ENCODE results near the gene IL17RC.

DNA sequence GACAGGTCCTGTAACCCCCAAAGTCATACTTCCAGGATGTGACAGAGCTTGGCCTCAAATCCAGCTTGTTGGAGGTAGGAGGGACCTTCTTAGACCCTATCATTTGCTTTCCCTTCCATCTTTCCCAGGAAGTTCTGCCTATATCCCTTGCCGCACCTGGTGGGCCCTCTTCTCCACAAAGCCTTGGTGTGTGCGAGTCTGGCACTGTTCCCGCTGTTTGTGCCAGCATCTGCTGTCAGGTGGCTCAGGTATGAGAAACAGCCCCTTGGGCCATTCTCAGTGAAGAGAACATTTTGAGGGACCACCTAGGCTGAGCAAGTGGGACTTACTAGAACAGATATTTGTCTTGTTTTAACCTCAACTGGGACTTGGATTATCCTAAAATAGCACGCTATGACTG, 13.0 kb upstream of the IL17RC start:
- TF ChIP-seq, protein P1, sequence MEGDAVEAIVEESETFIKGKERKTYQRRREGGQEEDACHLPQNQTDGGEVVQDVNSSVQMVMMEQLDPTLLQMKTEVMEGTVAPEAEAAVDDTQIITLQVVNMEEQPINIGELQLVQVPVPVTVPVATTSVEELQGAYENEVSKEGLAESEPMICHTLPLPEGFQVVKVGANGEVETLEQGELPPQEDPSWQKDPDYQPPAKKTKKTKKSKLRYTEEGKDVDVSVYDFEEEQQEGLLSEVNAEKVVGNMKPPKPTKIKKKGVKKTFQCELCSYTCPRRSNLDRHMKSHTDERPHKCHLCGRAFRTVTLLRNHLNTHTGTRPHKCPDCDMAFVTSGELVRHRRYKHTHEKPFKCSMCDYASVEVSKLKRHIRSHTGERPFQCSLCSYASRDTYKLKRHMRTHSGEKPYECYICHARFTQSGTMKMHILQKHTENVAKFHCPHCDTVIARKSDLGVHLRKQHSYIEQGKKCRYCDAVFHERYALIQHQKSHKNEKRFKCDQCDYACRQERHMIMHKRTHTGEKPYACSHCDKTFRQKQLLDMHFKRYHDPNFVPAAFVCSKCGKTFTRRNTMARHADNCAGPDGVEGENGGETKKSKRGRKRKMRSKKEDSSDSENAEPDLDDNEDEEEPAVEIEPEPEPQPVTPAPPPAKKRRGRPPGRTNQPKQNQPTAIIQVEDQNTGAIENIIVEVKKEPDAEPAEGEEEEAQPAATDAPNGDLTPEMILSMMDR (IDR thresholded peaks at IDR 0.05; ENCODE audit: extremely low read depth in 1 of 2, insufficient read depth in 1 of 2, low read depth in 1 of 2, low read length in 2 of 2): no peak
- TF ChIP-seq POLR2AphosphoS5 (IDR thresholded peaks at IDR 0.05; ENCODE audit: insufficient read depth, low read depth, low read length): no peak
- TF ChIP-seq, protein P2, sequence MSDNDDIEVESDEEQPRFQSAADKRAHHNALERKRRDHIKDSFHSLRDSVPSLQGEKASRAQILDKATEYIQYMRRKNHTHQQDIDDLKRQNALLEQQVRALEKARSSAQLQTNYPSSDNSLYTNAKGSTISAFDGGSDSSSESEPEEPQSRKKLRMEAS (IDR thresholded peaks at IDR 0.05; ENCODE audit: insufficient read depth, insufficient read length): no peak

Data from endothelial cell of umbilical vein (primary cell).